IMR-90 (cell line): ENCODE results near the gene ESR1. TPM values are rescaled to one million over a fixed set of nuclear protein-coding genes. Genes with fewer than 3 reads are reported as not detected.

ENCODE experiments used
- ATAC-seq: fragments of 200-7000 bp; cut with Tn5 transposase; 2 replicates; pipeline ENCODE4 v1.9.1; 2020; ENCODE audit warnings: low read depth, mild to moderate bottlenecking, moderate library complexity
- BruUV-seq: library from RNA; stranded (reverse); fragments of 400-500 nt; replicated peaks from 2 replicates; lab custom pipeline; 2021; lab: Mats Ljungman, UMichigan
- CTCF ChIA-PET: fragments of 300-600 bp; formaldehyde crosslinking; extraction: SDS; loops from one replicate; lab custom pipeline; 2021; ENCODE audit warnings: antibody characterized with exemption; lab: Yijun Ruan, JAX
- POLR2A ChIA-PET: fragments of 300-600 bp; sonication (Branson Sonifier 250); formaldehyde crosslinking; loops from one replicate; lab custom pipeline; 2022; ENCODE audit warnings: antibody characterized with exemption; ENCODE audit not compliant: unreplicated experiment; lab: Charles Lee
- DNase-seq: peaks from one replicate; pipeline ENCODE4 v3.0.0; 2013
- H2AFZ ChIP-seq: replicated peaks from 2 replicates; pipeline ENCODE3; 2013; ENCODE audit warnings: low read length, mild to moderate bottlenecking; ENCODE audit not compliant: poor library complexity
- H2AK5ac ChIP-seq: 2 replicates; pipeline ENCODE4 v1.6.1; 2013; ENCODE audit warnings: low read depth, low read length, inconsistent platforms
- H2AK9ac ChIP-seq: replicated peaks from 2 replicates; pipeline ENCODE3; 2013; ENCODE audit warnings: mild to moderate bottlenecking, low read depth, low read length, moderate library complexity; ENCODE audit not compliant: poor library complexity
- H2BK120ac ChIP-seq: 2 replicates; pipeline ENCODE4 v1.6.1; 2013; ENCODE audit warnings: low read depth, low read length, inconsistent platforms
- H2BK15ac ChIP-seq: 3 replicates; pipeline ENCODE4 v1.6.1; 2013; ENCODE audit warnings: low read depth, low read length, inconsistent platforms
- H2BK20ac ChIP-seq: 2 replicates; pipeline ENCODE4 v1.6.1; 2013; ENCODE audit warnings: low read depth, mild to moderate bottlenecking, inconsistent platforms, low read length, moderate library complexity
- H2BK5ac ChIP-seq: 2 replicates; pipeline ENCODE4 v1.6.1; 2013; ENCODE audit warnings: mild to moderate bottlenecking, low read depth, low read length, inconsistent platforms; ENCODE audit not compliant: poor library complexity, severe bottlenecking
- H3K14ac ChIP-seq: replicated peaks from 2 replicates; pipeline ENCODE4 v1.6.1; 2013; ENCODE audit warnings: low read depth, low read length, inconsistent platforms
- H3K18ac ChIP-seq: 2 replicates; pipeline ENCODE4 v1.6.1; 2013; ENCODE audit warnings: low read depth, low read length, control low read depth
- H3K23ac ChIP-seq: 2 replicates; pipeline ENCODE4 v1.6.1; 2013; ENCODE audit warnings: low read depth, low read length, inconsistent platforms
- H3K27ac ChIP-seq: 2 replicates; pipeline ENCODE4 v1.5.1; 2013; ENCODE audit warnings: mild to moderate bottlenecking, control low read depth, low read length; ENCODE audit not compliant: insufficient read depth
- H3K27me3 ChIP-seq: 2 replicates; pipeline ENCODE4 v1.6.1; 2013; ENCODE audit warnings: low read length; ENCODE audit not compliant: control insufficient read depth, insufficient read depth
- H3K36me3 ChIP-seq: 2 replicates; pipeline ENCODE4 v1.6.1; 2013; ENCODE audit warnings: low read length, mixed read lengths; ENCODE audit not compliant: control insufficient read depth, insufficient read depth
- H3K4ac ChIP-seq: 2 replicates; pipeline ENCODE4 v1.6.1; 2013; ENCODE audit warnings: low read depth, low read length, inconsistent platforms
- H3K4me1 ChIP-seq: 2 replicates; pipeline ENCODE4 v1.6.1; 2013; ENCODE audit warnings: low read length, mixed read lengths; ENCODE audit not compliant: control insufficient read depth, insufficient read depth
- H3K4me2 ChIP-seq: 2 replicates; pipeline ENCODE4 v1.6.1; 2013; ENCODE audit warnings: low read depth, mild to moderate bottlenecking, control low read depth, low read length, moderate library complexity
- H3K4me3 ChIP-seq: 2 replicates; pipeline ENCODE4 v1.5.1; 2013; ENCODE audit warnings: low read depth, mild to moderate bottlenecking, control low read depth, low read length, moderate library complexity; ENCODE audit not compliant: insufficient read depth
- H3K56ac ChIP-seq: 2 replicates; pipeline ENCODE4 v1.6.1; 2013; ENCODE audit warnings: low read length, inconsistent platforms; ENCODE audit not compliant: insufficient read depth; ENCODE audit errors: extremely low read depth
- H3K79me1 ChIP-seq, 2 experiments: 2 replicates each; pipeline ENCODE4 v1.6.1; 2013; ENCODE audit warnings: low read length in 2 of 2, inconsistent platforms in 1 of 2, low read depth in 1 of 2
- H3K9ac ChIP-seq: 2 replicates; pipeline ENCODE4 v1.6.1; 2013; ENCODE audit warnings: low read depth, low read length, control low read depth
- H3K9me1 ChIP-seq: 2 replicates; pipeline ENCODE4 v1.6.1; 2013; ENCODE audit warnings: low read length, inconsistent platforms; ENCODE audit not compliant: insufficient read depth
- H3K9me3 ChIP-seq: 2 replicates; pipeline ENCODE4 v1.6.1; 2013; ENCODE audit warnings: low read length; ENCODE audit not compliant: control insufficient read depth, insufficient read depth
- H4K20me1 ChIP-seq: 2 replicates; pipeline ENCODE4 v1.6.1; 2013; ENCODE audit warnings: low read length, inconsistent platforms; ENCODE audit not compliant: insufficient read depth
- H4K5ac ChIP-seq: 2 replicates; pipeline ENCODE4 v1.6.1; 2013; ENCODE audit warnings: mild to moderate bottlenecking, low read depth, low read length, control low read depth
- H4K8ac ChIP-seq, 2 experiments: 2 replicates each; pipeline ENCODE4 v1.6.1; 2013; ENCODE audit warnings: low read depth in 2 of 2, low read length in 2 of 2, control low read depth in 1 of 2, inconsistent platforms in 1 of 2
- H4K91ac ChIP-seq: 2 replicates; pipeline ENCODE4 v1.6.1; 2013; ENCODE audit warnings: low read depth, low read length, inconsistent platforms; ENCODE audit not compliant: insufficient read depth
- BHLHE40 ChIP-seq: fragments of 150-350 bp; IDR thresholded peaks from 2 replicates; pipeline ENCODE4 v1.6.1; 2016; ENCODE audit warnings: mild to moderate bottlenecking, low read depth, low read length
- CEBPB ChIP-seq: IDR thresholded peaks from 2 replicates; pipeline ENCODE4 v1.6.1; 2012; ENCODE audit warnings: low read depth, low read length, improper control_type of control experiment
- CHD1 ChIP-seq: IDR thresholded peaks from 2 replicates; pipeline ENCODE4 v1.6.1; 2012; ENCODE audit warnings: low read depth, low read length, improper control_type of control experiment
- ELK1 ChIP-seq: fragments of 150-350 bp; IDR thresholded peaks from 2 replicates; pipeline ENCODE4 v1.6.1; 2016; ENCODE audit warnings: low read depth, mild to moderate bottlenecking, low read length, moderate library complexity, borderline replicate concordance
- FOS ChIP-seq: fragments of 150-350 bp; IDR thresholded peaks from 2 replicates; pipeline ENCODE4 v1.6.1; 2016; ENCODE audit warnings: low read depth, low read length
- MAFK ChIP-seq: IDR thresholded peaks from 2 replicates; pipeline ENCODE4 v1.6.1; 2012; ENCODE audit warnings: low read depth, low read length, improper control_type of control experiment
- MAZ ChIP-seq: IDR thresholded peaks from 2 replicates; pipeline ENCODE4 v1.6.1; 2012; ENCODE audit warnings: low read depth, mild to moderate bottlenecking, low read length, improper control_type of control experiment, moderate library complexity, borderline replicate concordance
- MXI1 ChIP-seq: IDR thresholded peaks from 2 replicates; pipeline ENCODE4 v1.6.1; 2012; ENCODE audit warnings: low read depth, mild to moderate bottlenecking, low read length, moderate library complexity, borderline replicate concordance
- NFE2L2 ChIP-seq: fragments of 150-350 bp; IDR thresholded peaks from 2 replicates; pipeline ENCODE4 v1.6.1; 2016; ENCODE audit warnings: low read depth, mild to moderate bottlenecking, low read length
- POLR2A ChIP-seq: IDR thresholded peaks from 2 replicates; pipeline ENCODE4 v1.6.1; 2012; ENCODE audit warnings: mild to moderate bottlenecking, low read depth, low read length
- RAD21 ChIP-seq: IDR thresholded peaks from 2 replicates; pipeline ENCODE4 v1.6.1; 2012; ENCODE audit warnings: low read length, improper control_type of control experiment
- RCOR1 ChIP-seq: IDR thresholded peaks from 2 replicates; pipeline ENCODE4 v1.6.1; 2012; ENCODE audit warnings: mild to moderate bottlenecking, low read length, improper control_type of control experiment; ENCODE audit not compliant: insufficient replicate concordance
- RFX5 ChIP-seq: IDR thresholded peaks from 2 replicates; pipeline ENCODE4 v1.8.0; 2012; ENCODE audit warnings: low read depth, mild to moderate bottlenecking, low read length, moderate library complexity
- SMC3 ChIP-seq: fragments of 150-350 bp; IDR thresholded peaks from 2 replicates; pipeline ENCODE4 v1.6.1; 2016; ENCODE audit warnings: low read depth, mild to moderate bottlenecking, antibody characterized with exemption, low read length, moderate library complexity
- USF2 ChIP-seq: fragments of 150-350 bp; IDR thresholded peaks from 2 replicates; pipeline ENCODE4 v1.6.1; 2017; ENCODE audit warnings: mild to moderate bottlenecking, antibody characterized with exemption, low read length, low read depth
- WGBS, 2 experiments: methylation state at CpG; one replicate each; pipeline versions ENCODE4 v1.1.5 to v1.1.7; 2013; ENCODE audit warnings: missing lambda C conversion rate in 2 of 2; ENCODE audit not compliant: insufficient read length in 1 of 2; ENCODE audit errors: extremely low coverage in 2 of 2; 5-methylcytosine and 5-hydroxymethylcytosine counted together
- dilution Hi-C: fragments of 300-500 bp; cut with HindIII; formaldehyde crosslinking; loops from one replicate; pipeline ENCODE4 v1.14.3; 2018; ENCODE audit warnings: low sequenced_read_pairs; ENCODE audit not compliant: unreplicated experiment
- in situ Hi-C: fragments of 300-500 bp; cut with MboI; formaldehyde crosslinking; loops from 3 replicates; pipeline ENCODE4 v1.14.3; 2019; ENCODE audit warnings: low sequenced_read_pairs, inconsistent platforms, mixed read lengths
- intact Hi-C: fragments of 100-400 bp; cut with micrococcal nuclease; formaldehyde crosslinking; loops from 2 replicates; pipeline ENCODE4 v1.10.0; 2022
- polyA plus RNA-seq, 3 experiments: library from polyadenylated mRNA; depleted of rRNA; stranded (reverse); fragments of >200 nt; gene quantifications; 2 replicates each; pipeline ENCODE4 v1.2.3, GENCODE V29; 2012; ENCODE audit warnings: low replicate concordance in 1 of 3
- total RNA-seq: library from RNA; depleted of rRNA; stranded (reverse); fragments of >200 nt; gene quantifications from 2 replicates; pipeline ENCODE4 v1.2.3, GENCODE V29; 2012

Gene ESR1
- total and polyA plus RNA-seq, 2 of the 4 experiments (the other 2 are of a cell fraction), result not detected

- no peak for DNase-seq
- H2BK5ac ChIP-seq, result no peak overlapping the region
- H3K27ac ChIP-seq, result no peak overlapping the region
- no peaks in the 10 kb centered on the region for H3K4me1 ChIP-seq
- no peaks in the 10 kb centered on the region for H3K27me3 ChIP-seq
- no peak overlapping the region for H4K91ac ChIP-seq
- no peaks in the 10 kb centered on the region for H3K36me3 ChIP-seq
- no peak for ATAC-seq
- no peak overlapping the region for H3K9ac ChIP-seq
- BruUV-seq, result no TSS peak
- no peak overlapping the region for H2AK9ac ChIP-seq
- H4K5ac ChIP-seq, result no peak overlapping the region
- H3K18ac ChIP-seq, result no peak overlapping the region
- H4K8ac ChIP-seq, result no peak overlapping the region
- H3K4ac ChIP-seq, result no peak overlapping the region
- H4K20me1 ChIP-seq, result no peaks in the 10 kb centered on the region
- no peak overlapping the region for H3K23ac ChIP-seq
- H2BK120ac ChIP-seq, result no peak overlapping the region
- no peak for TF ChIP-seq BHLHE40
- TF ChIP-seq USF2, result no peak
- no peak for TF ChIP-seq CHD1
- TF ChIP-seq RFX5, result no peak
- TF ChIP-seq RAD21, result no peak
- TF ChIP-seq NFE2L2, result no peak
- no peak for TF ChIP-seq ELK1
- TF ChIP-seq RCOR1, result no peak
- no peak for TF ChIP-seq SMC3
- no peak for TF ChIP-seq POLR2A
- TF ChIP-seq FOS, result no peak
- no peak for TF ChIP-seq MAZ
- TF ChIP-seq CEBPB, result no peak
- no peak for TF ChIP-seq MAFK
- no peak for TF ChIP-seq MXI1
- H3K9me3 ChIP-seq, result no peaks in the 10 kb centered on the region
- ChIA-PET POLR2A (no interaction called here), CTCF (no interaction called here)
- no peak overlapping the region for H3K4me2 ChIP-seq
- no peaks in the 10 kb centered on the region for H3K79me1 ChIP-seq
- no peak overlapping the region for H3K14ac ChIP-seq
- H3K4me3 ChIP-seq, result no peak overlapping the region
- no peak overlapping the region for H3K56ac ChIP-seq
- H2BK15ac ChIP-seq, result no peak overlapping the region
- no CpG with 5 or more reads among the region's 2 CpGs for WGBS, 2 experiments
- in situ Hi-C loops (no loop called here), dilution Hi-C loops (no loop called here), intact Hi-C loops (no loop called here)
- no peaks in the 10 kb centered on the region for H3K9me1 ChIP-seq
- no peak overlapping the region for H2AFZ ChIP-seq
- H2AK5ac ChIP-seq, result no peak overlapping the region
- H2BK20ac ChIP-seq, result no peak overlapping the region
Measured at GRCh38 chr6:152046118-152046517, 238.6 kb downstream of the ESR1 start.
